HEK293 (cell line): Measurements from ENCODE around the gene SFXN1.

Experiments
- CTCF ChIA-PET: fragments of 350-600 bp; formaldehyde crosslinking; extraction: SDS; loops from one replicate; lab custom pipeline; 2021; ENCODE audit warnings: antibody characterized with exemption; lab: Yijun Ruan, JAX
- POLR2A ChIA-PET: fragments of 300-600 bp; formaldehyde crosslinking; extraction: SDS; loops from one replicate; lab custom pipeline; 2020; ENCODE audit warnings: antibody characterized with exemption, inconsistent platforms; lab: Yijun Ruan, JAX
- H3K27ac ChIP-seq: fragments of 200-500 bp; sonication (Bioruptor generic); 2 replicates; pipeline ENCODE4 v1.5.1; 2014; ENCODE audit warnings: low read depth, low read length, control low read depth, inconsistent platforms; ENCODE audit errors: extremely low read depth
- H3K36me3 ChIP-seq, 2 experiments: fragments of 200-500 bp in 1 of 2; sonication (Bioruptor generic) in 1 of 2; 1 replicate in 1 of 2; 2 replicates in 1 of 2; pipeline ENCODE4 v1.5.1; 2014 to 2017; ENCODE audit warnings: inconsistent platforms in 2 of 2, low read length in 2 of 2; ENCODE audit not compliant: control insufficient read depth in 2 of 2, insufficient read depth in 1 of 2
- H3K4me1 ChIP-seq: fragments of 200-500 bp; sonication (Bioruptor generic); 2 replicates; pipeline ENCODE4 v1.5.1; 2014; ENCODE audit warnings: mild to moderate bottlenecking, low read length, inconsistent platforms; ENCODE audit not compliant: control insufficient read depth, insufficient read depth
- H3K4me3 ChIP-seq: 2 replicates; pipeline ENCODE4 v1.5.1; 2011; ENCODE audit warnings: low read depth, mild to moderate bottlenecking, control low read depth, low read length, moderate library complexity
- H3K9me3 ChIP-seq: fragments of 200-500 bp; sonication (Bioruptor generic); 2 replicates; pipeline ENCODE4 v1.5.1; 2014; ENCODE audit warnings: low read depth, low read length, inconsistent platforms; ENCODE audit not compliant: control insufficient read depth, insufficient read depth
- SCRT2 ChIP-seq: fragments of 450-650 bp; formaldehyde crosslinking; IDR thresholded peaks from 2 replicates; pipeline ENCODE4 v1.5.1; 2016; ENCODE audit warnings: missing biosample characterization, missing genetic modification characterization
- SP3 ChIP-seq: fragments of 450-650 bp; formaldehyde crosslinking; IDR thresholded peaks from 2 replicates; pipeline ENCODE4 v1.5.1; 2016; ENCODE audit warnings: missing biosample characterization, missing genetic modification characterization
- TCF7L2 ChIP-seq: IDR thresholded peaks from 2 replicates; pipeline ENCODE4 v1.6.1; 2011; ENCODE audit warnings: low read depth, mild to moderate bottlenecking, inconsistent platforms, low read length, moderate library complexity, borderline replicate concordance
- ZBTB1 ChIP-seq: fragments of 450-650 bp; formaldehyde crosslinking; IDR thresholded peaks from 2 replicates; pipeline ENCODE4 v1.5.1; 2016; ENCODE audit warnings: missing biosample characterization, missing genetic modification characterization
- ZBTB26 ChIP-seq: fragments of 450-650 bp; formaldehyde crosslinking; optimal IDR thresholded peaks from 2 replicates; pipeline ENCODE3; 2016; ENCODE audit warnings: missing biosample characterization, mild to moderate bottlenecking, missing genetic modification characterization
- ZBTB8A ChIP-seq: fragments of 450-650 bp; formaldehyde crosslinking; IDR thresholded peaks from 2 replicates; pipeline ENCODE4 v1.5.1; 2016; ENCODE audit warnings: missing biosample characterization, missing genetic modification characterization
- ZFP3 ChIP-seq: fragments of 450-650 bp; formaldehyde crosslinking; IDR thresholded peaks from 2 replicates; pipeline ENCODE4 v1.5.1; 2016; ENCODE audit warnings: low read depth, missing biosample characterization, missing genetic modification characterization
- ZNF133 ChIP-seq: fragments of 450-650 bp; formaldehyde crosslinking; IDR thresholded peaks from 2 replicates; pipeline ENCODE4 v1.5.1; 2016; ENCODE audit warnings: missing biosample characterization, missing genetic modification characterization
- ZNF24 ChIP-seq: fragments of 450-650 bp; formaldehyde crosslinking; IDR thresholded peaks from 2 replicates; pipeline ENCODE4 v1.5.1; 2016; ENCODE audit warnings: missing biosample characterization, missing genetic modification characterization
- ZNF354C ChIP-seq: fragments of 450-650 bp; formaldehyde crosslinking; IDR thresholded peaks from 2 replicates; pipeline ENCODE4 v1.5.1; 2016; ENCODE audit warnings: missing biosample characterization, missing genetic modification characterization, low read depth, borderline replicate concordance
- ZNF398 ChIP-seq: fragments of 450-650 bp; formaldehyde crosslinking; IDR thresholded peaks from 2 replicates; pipeline ENCODE4 v1.5.1; 2017; ENCODE audit warnings: missing biosample characterization, missing genetic modification characterization
- ZNF416 ChIP-seq: fragments of 450-650 bp; formaldehyde crosslinking; IDR thresholded peaks from 2 replicates; pipeline ENCODE4 v1.5.1; 2016; ENCODE audit warnings: missing biosample characterization, missing genetic modification characterization
- ZNF473 ChIP-seq: fragments of 450-650 bp; formaldehyde crosslinking; IDR thresholded peaks from 2 replicates; pipeline ENCODE4 v1.5.1; 2017; ENCODE audit warnings: missing biosample characterization, missing genetic modification characterization
- ZNF521 ChIP-seq: fragments of 450-650 bp; formaldehyde crosslinking; IDR thresholded peaks from 2 replicates; pipeline ENCODE4 v1.5.1; 2017; ENCODE audit warnings: missing biosample characterization, mild to moderate bottlenecking, missing genetic modification characterization
- ZNF555 ChIP-seq: fragments of 450-650 bp; formaldehyde crosslinking; conservative IDR thresholded peaks from 2 replicates; pipeline ENCODE4 v1.5.1; 2017; ENCODE audit warnings: missing biosample characterization, mild to moderate bottlenecking, missing genetic modification characterization, inconsistent platforms
- ZNF571 ChIP-seq: fragments of 450-650 bp; formaldehyde crosslinking; IDR thresholded peaks from 2 replicates; pipeline ENCODE4 v1.5.0; 2017; ENCODE audit warnings: missing biosample characterization, missing genetic modification characterization
- ZNF768 ChIP-seq: fragments of 450-650 bp; formaldehyde crosslinking; IDR thresholded peaks from 2 replicates; pipeline ENCODE4 v1.5.1; 2018; ENCODE audit warnings: missing biosample characterization, mild to moderate bottlenecking, missing genetic modification characterization
- ZSCAN18 ChIP-seq: fragments of 450-650 bp; formaldehyde crosslinking; IDR thresholded peaks from 2 replicates; pipeline ENCODE4 v1.5.1; 2016; ENCODE audit warnings: missing biosample characterization, missing genetic modification characterization

SFXN1 gene

GRCh38 chr5:175470781-175471180 is 7.6 kb upstream of the SFXN1 start (continued):
- no peak for TF ChIP-seq SCRT2 (tag by site-specific recombination)

- CTCF ChIA-PET, result interaction anchor here (0.6 kb wide), 1 partner anchor 642 kb away, joined by 5 read pairs; no protein-coding TSS in a partner anchor
- TF ChIP-seq ZNF768 (tag by site-specific recombination) (no peak), ZSCAN18 (tag by site-specific recombination) (no peak), ZNF571 (tag by site-specific recombination) (no peak), TCF7L2 (no peak), ZNF24 (no peak), ZFP3 (tag by site-specific recombination) (no peak), ZNF473 (no peak), ZBTB8A (tag by site-specific recombination) (no peak), ZNF354C (tag by site-specific recombination) (no peak), SCRT2 (tag by site-specific recombination) (no peak), ZNF521 (tag by site-specific recombination) (no peak), ZBTB1 (tag by site-specific recombination) (no peak), ZNF555 (tag by site-specific recombination) (no peak)
- TF ChIP-seq, all 188 proteins: peak for 0
- H3K36me3 ChIP-seq, result no peaks in the 10 kb centered on the region
- H3K9me3 ChIP-seq, result no peaks in the 10 kb centered on the region
- H3K4me1 ChIP-seq, result no peaks in the 10 kb centered on the region
- no peak overlapping the region for H3K27ac ChIP-seq
- POLR2A ChIA-PET, result no interaction called here
- no peak overlapping the region for H3K4me3 ChIP-seq
These were observed 7.2 kb upstream of the SFXN1 start for GRCh38 chr5:175471196-175471595.

- Histone ChIP-seq H3K36me3 (no peaks in the 10 kb centered on the region), H3K27ac (no peak overlapping the region), H3K4me3 (no peak overlapping the region), H3K9me3 (no peaks in the 10 kb centered on the region), H3K4me1 (no peaks in the 10 kb centered on the region)
- ChIA-PET CTCF (no interaction called here), POLR2A (no interaction called here)
- TF ChIP-seq ZBTB26 (no peak), ZNF398 (no peak), ZNF416 (tag by site-specific recombination) (no peak), SP3 (no peak), ZNF354C (tag by site-specific recombination) (no peak), ZNF133 (no peak)
These were observed 6.7 kb upstream of the SFXN1 start for GRCh38 chr5:175471628-175472027.
